GM18507 (cell line): ENCODE measurements around the gene EDN3.
"Not testable (repeated sequence)": the region's sequence is repeated elsewhere in the genome, so short reads cannot be mapped to it uniquely, and the experiment has no call there.

Experiments used
- DNase-seq: peaks from one replicate; pipeline ENCODE4 v3.0.0; 2011; ENCODE audit warnings: low read depth; ENCODE audit not compliant: insufficient read length; ENCODE audit errors: extremely low spot score
- FAIRE-seq: peaks from 2 replicates; lab custom pipeline; 2011; peaks lifted over from hg19 to GRCh38; lab: Jason Lieb, UNC

EDN3 gene

DNA sequence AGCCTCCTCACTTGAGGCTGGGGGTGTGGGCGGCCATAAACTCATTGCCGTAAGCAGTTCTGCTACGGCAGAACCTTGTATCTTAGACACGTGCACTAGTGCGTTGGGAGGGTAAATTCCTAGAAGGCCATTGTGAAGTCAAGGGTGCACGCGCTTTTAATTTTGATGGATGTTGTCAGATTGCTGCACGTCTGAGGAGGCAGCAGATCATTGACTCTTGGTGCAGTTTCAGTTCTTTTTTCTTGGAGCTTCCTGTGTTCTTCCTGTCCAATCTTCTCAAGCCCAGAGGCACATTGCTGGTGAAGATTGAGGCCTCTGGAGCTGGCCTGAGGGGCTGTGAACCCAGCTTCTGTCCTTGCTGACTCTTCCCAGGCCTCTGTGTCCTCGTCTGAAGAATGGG, 58.4 kb downstream of the EDN3 start:
- FAIRE-seq: peak; percentile 72
- DNase-seq: not testable (repeated sequence)

- FAIRE-seq: no peak
- no peak for DNase-seq
Observed at GRCh38 chr20:59359906-59360725, 59.7 kb downstream of the EDN3 start.

DNA sequence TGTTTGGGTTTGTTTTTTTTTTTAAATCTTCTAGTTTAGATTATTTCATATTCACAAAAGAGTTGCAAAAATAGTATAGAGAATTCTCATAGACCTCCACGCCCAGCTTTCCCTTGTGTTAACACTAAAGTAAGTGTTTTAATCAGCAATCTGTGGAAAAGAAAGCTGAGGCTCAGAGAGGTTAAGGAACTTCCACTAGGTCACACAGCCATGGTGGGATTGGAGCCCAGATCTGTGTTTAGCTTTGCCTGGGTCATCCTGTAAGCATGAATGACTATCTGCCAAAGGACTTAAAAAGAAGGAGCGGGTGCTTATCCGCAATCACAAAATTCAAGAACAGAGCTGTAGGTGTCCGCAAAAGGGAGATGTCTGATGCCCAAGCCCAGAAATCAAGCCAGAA, 60.5 kb downstream of the EDN3 start:
- FAIRE-seq (no peak), DNase-seq (no peak)

GRCh38 chr20:59361411-59361810, 61.0 kb downstream of the EDN3 start:
- FAIRE-seq (no peak), DNase-seq (no peak)

GRCh38 chr20:59363101-59363500, 62.7 kb downstream of the EDN3 start:
- DNase-seq: no peak

GRCh38 chr20:59364611-59365010, 64.2 kb downstream of the EDN3 start:
- no peak for DNase-seq
- no peak for FAIRE-seq

More at GRCh38 chr20:59363101-59363500, 62.7 kb downstream of the EDN3 start:
- no peak for FAIRE-seq

GRCh38 chr20:59365611-59366285, 65.3 kb downstream of the EDN3 start:
- DNase-seq (no peak), FAIRE-seq (no peak)

DNA sequence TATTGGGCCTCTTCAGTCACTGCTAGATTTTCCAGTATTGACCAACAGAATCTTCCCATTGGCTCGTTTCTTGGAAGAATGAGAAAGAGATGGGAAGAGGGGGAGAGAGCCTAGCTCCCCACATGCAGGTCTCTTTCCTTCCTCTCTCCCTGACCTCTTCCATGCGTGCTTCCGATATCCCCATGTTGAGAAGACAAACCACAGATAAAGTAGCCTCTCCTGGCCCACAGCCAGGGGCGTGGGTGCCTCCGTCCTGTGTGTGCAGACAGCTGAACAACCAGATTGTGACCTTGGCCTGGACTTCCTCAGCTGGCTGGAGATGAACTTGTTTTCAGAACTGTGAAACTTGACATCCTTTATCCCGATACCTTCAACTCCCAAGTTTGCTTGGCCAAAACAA, 71.0 kb downstream of the EDN3 start:
- no peak for DNase-seq
- no peak for FAIRE-seq

- no peak for DNase-seq
- no peak for FAIRE-seq
Observed at GRCh38 chr20:59374261-59374660, 73.8 kb downstream of the EDN3 start.

- no peak for DNase-seq
- no peak for FAIRE-seq
Observed at GRCh38 chr20:59375541-59375940, 75.1 kb downstream of the EDN3 start.
